ENCODE measurements around the gene MAP7D2. TPM values are rescaled to one million over a fixed set of nuclear protein-coding genes. Genes with fewer than 3 reads are reported as not detected.

Gene MAP7D2
- total RNA-seq, 1 donor = 0.36 TPM

DNA sequence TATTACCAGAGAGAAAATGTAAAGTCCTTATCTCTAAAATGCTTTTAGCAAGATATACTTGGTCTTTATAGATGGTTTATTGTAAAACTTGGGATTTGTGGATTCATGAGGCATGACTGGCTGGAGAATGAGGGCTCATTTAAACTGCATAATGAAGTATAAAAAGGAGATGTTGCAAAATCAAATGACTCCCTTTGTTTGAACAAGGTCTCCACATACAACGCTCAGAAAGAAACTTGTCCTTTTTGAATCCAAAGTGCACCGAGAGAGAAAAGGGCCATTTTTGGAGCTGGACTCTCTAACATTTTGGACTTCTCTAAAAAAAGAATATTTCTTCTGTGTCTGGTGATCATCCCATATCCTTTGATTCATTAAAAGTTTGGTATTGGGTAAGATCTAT is 32.6 kb upstream of the MAP7D2 start:
- TF ChIP-seq, protein P1, sequence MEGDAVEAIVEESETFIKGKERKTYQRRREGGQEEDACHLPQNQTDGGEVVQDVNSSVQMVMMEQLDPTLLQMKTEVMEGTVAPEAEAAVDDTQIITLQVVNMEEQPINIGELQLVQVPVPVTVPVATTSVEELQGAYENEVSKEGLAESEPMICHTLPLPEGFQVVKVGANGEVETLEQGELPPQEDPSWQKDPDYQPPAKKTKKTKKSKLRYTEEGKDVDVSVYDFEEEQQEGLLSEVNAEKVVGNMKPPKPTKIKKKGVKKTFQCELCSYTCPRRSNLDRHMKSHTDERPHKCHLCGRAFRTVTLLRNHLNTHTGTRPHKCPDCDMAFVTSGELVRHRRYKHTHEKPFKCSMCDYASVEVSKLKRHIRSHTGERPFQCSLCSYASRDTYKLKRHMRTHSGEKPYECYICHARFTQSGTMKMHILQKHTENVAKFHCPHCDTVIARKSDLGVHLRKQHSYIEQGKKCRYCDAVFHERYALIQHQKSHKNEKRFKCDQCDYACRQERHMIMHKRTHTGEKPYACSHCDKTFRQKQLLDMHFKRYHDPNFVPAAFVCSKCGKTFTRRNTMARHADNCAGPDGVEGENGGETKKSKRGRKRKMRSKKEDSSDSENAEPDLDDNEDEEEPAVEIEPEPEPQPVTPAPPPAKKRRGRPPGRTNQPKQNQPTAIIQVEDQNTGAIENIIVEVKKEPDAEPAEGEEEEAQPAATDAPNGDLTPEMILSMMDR (IDR thresholded peaks at IDR 0.05; ENCODE audit: extremely low read depth, low read depth, low read length) = no peak
- DNase-seq (ENCODE audit: insufficient read length, low spot score, missing footprints) = no peak
- Histone ChIP-seq H3K79me2 (ENCODE audit: insufficient read depth, low read length) (no peaks in the 10 kb centered on the region), H2AFZ (ENCODE audit: low read length) (no peak overlapping the region), H3K27me3 (ENCODE audit: insufficient read depth, low read length) (no peaks in the 10 kb centered on the region), H3K4me1 (ENCODE audit: insufficient read depth, low read length) (no peaks in the 10 kb centered on the region), H3K4me2 (ENCODE audit: insufficient read depth, low read length) (no peak overlapping the region), H3K27ac (ENCODE audit: low read depth, low read length) (no peak overlapping the region), H3K36me3 (ENCODE audit: insufficient read depth, low read length) (no peaks in the 10 kb centered on the region), H3K4me3 (ENCODE audit: insufficient read depth, low read length) (no peak overlapping the region), H3K9me3 (ENCODE audit: low read depth, low read length) (no peaks in the 10 kb centered on the region), H4K20me1 (ENCODE audit: insufficient read depth, low read length) (no peaks in the 10 kb centered on the region)

DNA sequence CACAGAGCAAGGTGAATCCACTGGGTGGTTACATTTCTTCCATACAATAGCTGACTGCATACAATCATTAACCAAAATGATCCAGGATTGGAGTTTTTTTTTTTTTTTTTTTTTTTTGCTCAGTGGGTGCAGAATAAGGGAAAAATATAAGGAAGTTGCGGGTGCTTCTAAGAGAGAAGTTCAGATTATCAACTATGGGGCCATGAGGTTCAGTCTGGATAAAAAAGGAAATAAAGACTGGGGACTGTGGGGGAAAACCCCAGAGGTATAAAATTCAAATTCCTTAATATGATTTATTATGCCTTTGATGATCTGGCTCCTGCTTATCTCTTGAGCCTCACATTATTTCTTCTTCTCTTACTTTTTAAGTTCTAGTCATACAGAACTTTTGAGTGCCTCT is 30.9 kb upstream of the MAP7D2 start:
- DNase-seq (ENCODE audit: insufficient read length, low spot score, missing footprints) = no peak
- Histone ChIP-seq H4K20me1 (ENCODE audit: insufficient read depth, low read length) (no peaks in the 10 kb centered on the region), H3K27me3 (ENCODE audit: insufficient read depth, low read length) (no peaks in the 10 kb centered on the region), H2AFZ (ENCODE audit: low read length) (no peak overlapping the region), H3K79me2 (ENCODE audit: insufficient read depth, low read length) (no peaks in the 10 kb centered on the region), H3K4me2 (ENCODE audit: insufficient read depth, low read length) (no peak overlapping the region), H3K36me3 (ENCODE audit: insufficient read depth, low read length) (no peaks in the 10 kb centered on the region), H3K9me3 (ENCODE audit: low read depth, low read length) (no peaks in the 10 kb centered on the region), H3K27ac (ENCODE audit: low read depth, low read length) (no peak overlapping the region), H3K4me1 (ENCODE audit: insufficient read depth, low read length) (no peaks in the 10 kb centered on the region), H3K4me3 (ENCODE audit: insufficient read depth, low read length) (no peak overlapping the region)
- TF ChIP-seq, protein P1 (IDR thresholded peaks at IDR 0.05; ENCODE audit: extremely low read depth, low read depth, low read length) = no peak

DNA sequence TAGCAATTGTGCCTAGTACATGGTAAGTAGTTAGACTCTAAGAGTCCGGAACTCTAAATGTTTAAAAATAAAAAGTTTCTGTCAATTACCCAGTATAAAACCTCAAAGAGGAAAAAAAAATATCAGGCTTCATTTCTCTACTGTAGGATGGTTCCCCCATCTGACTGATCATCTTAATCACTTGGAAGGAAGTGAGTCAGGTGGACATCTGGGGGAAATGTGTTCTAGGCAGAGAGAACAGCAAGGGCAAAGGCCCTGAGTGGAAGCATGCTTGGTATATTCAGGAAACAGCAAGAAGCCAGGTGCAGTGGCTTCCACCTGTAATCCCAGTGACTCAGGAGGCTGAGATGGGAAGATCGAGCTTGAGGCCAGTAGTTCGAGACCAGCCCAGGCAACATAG is 27.8 kb upstream of the MAP7D2 start:
- Histone ChIP-seq H3K4me2 (ENCODE audit: insufficient read depth, low read length) (no peak overlapping the region), H3K27me3 (ENCODE audit: insufficient read depth, low read length) (no peaks in the 10 kb centered on the region), H3K9me3 (ENCODE audit: low read depth, low read length) (no peaks in the 10 kb centered on the region), H4K20me1 (ENCODE audit: insufficient read depth, low read length) (peaks cover 7% of the 10 kb centered on the region), H3K27ac (ENCODE audit: low read depth, low read length) (no peak overlapping the region), H2AFZ (ENCODE audit: low read length) (no peak overlapping the region), H3K36me3 (ENCODE audit: insufficient read depth, low read length) (no peaks in the 10 kb centered on the region), H3K4me3 (ENCODE audit: insufficient read depth, low read length) (no peak overlapping the region), H3K79me2 (ENCODE audit: insufficient read depth, low read length) (peaks cover 20% of the 10 kb centered on the region), H3K4me1 (ENCODE audit: insufficient read depth, low read length) (peaks cover 11% of the 10 kb centered on the region)
- TF ChIP-seq, protein P1 (IDR thresholded peaks at IDR 0.05; ENCODE audit: extremely low read depth, low read depth, low read length) = no peak
- DNase-seq (ENCODE audit: insufficient read length, low spot score, missing footprints) = peak; percentile 87

DNA sequence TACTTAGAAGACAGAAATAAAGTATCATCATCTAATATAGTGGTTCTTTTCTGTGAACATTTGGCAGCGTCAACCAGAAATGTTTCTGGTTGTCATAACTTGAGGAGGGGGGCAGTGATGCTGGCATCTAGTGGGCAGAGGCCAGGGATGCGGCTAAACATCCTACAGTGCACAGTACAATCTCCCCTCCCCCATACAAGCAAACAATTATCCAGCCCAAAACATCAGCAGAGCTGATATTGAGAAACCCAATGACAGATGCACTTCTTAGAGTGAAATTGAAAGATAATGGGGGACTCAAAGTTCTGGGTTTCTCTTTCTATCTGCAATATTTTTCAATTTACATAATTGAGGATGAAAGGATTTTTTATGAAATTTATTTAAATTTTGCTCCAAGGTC is 26.9 kb upstream of the MAP7D2 start:
- peaks cover 29% of the 10 kb centered on the region for H3K79me2 ChIP-seq (ENCODE audit: insufficient read depth, low read length)
- H3K4me2 ChIP-seq (ENCODE audit: insufficient read depth, low read length) = no peak overlapping the region
- H3K4me1 ChIP-seq (ENCODE audit: insufficient read depth, low read length) = peaks cover 14% of the 10 kb centered on the region
- H3K27ac ChIP-seq (ENCODE audit: low read depth, low read length) = no peak overlapping the region
- H3K27me3 ChIP-seq (ENCODE audit: insufficient read depth, low read length) = no peaks in the 10 kb centered on the region
- H2AFZ ChIP-seq (ENCODE audit: low read length) = no peak overlapping the region
- TF ChIP-seq, protein P1 (IDR thresholded peaks at IDR 0.05; ENCODE audit: extremely low read depth, low read depth, low read length) = no peak
- H4K20me1 ChIP-seq (ENCODE audit: insufficient read depth, low read length) = peaks cover 16% of the 10 kb centered on the region
- peaks cover 2% of the 10 kb centered on the region for H3K36me3 ChIP-seq (ENCODE audit: insufficient read depth, low read length)
- H3K4me3 ChIP-seq (ENCODE audit: insufficient read depth, low read length) = no peak overlapping the region
- DNase-seq (ENCODE audit: insufficient read length, low spot score, missing footprints) = no peak
- no peaks in the 10 kb centered on the region for H3K9me3 ChIP-seq (ENCODE audit: low read depth, low read length)

All from osteoblast (primary cell).